HepG2 (cell line): ENCODE measurements around the gene ATP13A3. TPM values are rescaled to one million over a fixed set of nuclear protein-coding genes. Genes with fewer than 3 reads are reported as not detected.

Source experiments
- CHCHD3 ChIP-seq: sonication (generic); formaldehyde crosslinking; IDR thresholded peaks from 2 replicates; pipeline ENCODE4 v1.8.0; 2022; ENCODE audit warnings: mild to moderate bottlenecking, missing genetic modification reagents, moderate library complexity
- FLYWCH1 ChIP-seq: sonication (generic); formaldehyde crosslinking; IDR thresholded peaks from 2 replicates; pipeline ENCODE4 v1.8.1; 2023; ENCODE audit warnings: mild to moderate bottlenecking, missing genetic modification reagents
- GABPB1 ChIP-seq: IDR thresholded peaks from 2 replicates; pipeline ENCODE4 v1.6.1; 2016; ENCODE audit warnings: mild to moderate bottlenecking, missing genetic modification reagents, moderate library complexity, missing compliant biosample characterization
- NCOR1 ChIP-seq: fragments of 200-600 bp; sonication (generic); IDR thresholded peaks from 2 replicates; pipeline ENCODE4 v1.7.0; 2017; ENCODE audit warnings: antibody characterized with exemption, low read length, borderline replicate concordance
- NFIB ChIP-seq: sonication (generic); formaldehyde crosslinking; IDR thresholded peaks from 2 replicates; pipeline ENCODE4 v1.9.0; 2021; ENCODE audit warnings: missing genetic modification reagents, mild to moderate bottlenecking, borderline replicate concordance
- NKX3-1 ChIP-seq: sonication (generic); formaldehyde crosslinking; IDR thresholded peaks from 2 replicates; pipeline ENCODE4 v1.5.0; 2020; ENCODE audit warnings: missing genetic modification reagents
- SOX6 ChIP-seq, 2 experiments: fragments of 450-650 bp in 1 of 2; sonication (generic) in 1 of 2; formaldehyde crosslinking in 1 of 2; IDR thresholded peaks; 2 replicates each; pipeline versions ENCODE4 v1.4.0 to v1.6.1; 2017 to 2020; ENCODE audit warnings: antibody characterized with exemption in 1 of 2, mild to moderate bottlenecking in 1 of 2, missing genetic modification reagents in 1 of 2
- ZFP62 ChIP-seq: sonication (generic); formaldehyde crosslinking; IDR thresholded peaks from 2 replicates; pipeline ENCODE4 v1.4.0; 2020; ENCODE audit warnings: missing genetic modification reagents
- ZKSCAN1 ChIP-seq: fragments of 150-350 bp; IDR thresholded peaks from 2 replicates; pipeline ENCODE4 v1.6.1; 2014; ENCODE audit warnings: low read length
- ZNF124 ChIP-seq: sonication (generic); formaldehyde crosslinking; IDR thresholded peaks from 2 replicates; pipeline ENCODE4 v1.4.0; 2020; ENCODE audit warnings: missing genetic modification reagents
- ZNF530 ChIP-seq: sonication (generic); formaldehyde crosslinking; IDR thresholded peaks from 2 replicates; pipeline ENCODE4 v1.5.0; 2020; ENCODE audit warnings: low read depth, mild to moderate bottlenecking, missing genetic modification reagents
- ZNF549 ChIP-seq: sonication (generic); formaldehyde crosslinking; IDR thresholded peaks from 2 replicates; pipeline ENCODE4 v1.5.0; 2020; ENCODE audit warnings: missing genetic modification reagents
- ZNF550 ChIP-seq: sonication (generic); formaldehyde crosslinking; IDR thresholded peaks from 2 replicates; pipeline ENCODE4 v1.4.0; 2020; ENCODE audit warnings: mild to moderate bottlenecking, missing genetic modification reagents, borderline replicate concordance
- ZNF589 ChIP-seq: sonication (generic); formaldehyde crosslinking; conservative IDR thresholded peaks from 2 replicates; pipeline ENCODE4 v1.8.0; 2022; ENCODE audit warnings: mild to moderate bottlenecking, moderate library complexity, missing genetic modification reagents
- ZNF816 ChIP-seq: sonication (generic); formaldehyde crosslinking; IDR thresholded peaks from 2 replicates; pipeline ENCODE4 v1.8.0; 2022; ENCODE audit warnings: missing genetic modification reagents, mild to moderate bottlenecking, borderline replicate concordance
- ZNF839 ChIP-seq: sonication (generic); formaldehyde crosslinking; IDR thresholded peaks from 2 replicates; pipeline ENCODE4 v1.4.0; 2020; ENCODE audit warnings: missing genetic modification reagents, mild to moderate bottlenecking, borderline replicate concordance
- polyA plus RNA-seq, 8 experiments: library from polyadenylated mRNA; depleted of rRNA in 3 of 8; stranded (reverse) in 7 of 8; unstranded in 1 of 8; fragments of >200 nt; fragmentation: Illumina TruSeq in 4 of 8; extraction: Trizol in 4 of 8; gene quantifications; 2 replicates each; pipeline versions ENCODE4 v1.2.1 to v1.2.3, GENCODE V29; 2011 to 2016; ENCODE audit warnings: low read depth in 4 of 8, missing spikeins in 1 of 8, mixed read lengths in 1 of 8; ENCODE audit not compliant: insufficient read depth in 1 of 8
- total RNA-seq, 5 experiments: library from RNA; depleted of rRNA; stranded (reverse); fragments of >200 nt; fragmentation: Illumina TruSeq; extraction: Trizol; gene quantifications; 2 replicates each; pipeline ENCODE4 v1.2.3, GENCODE V29; 2016; ENCODE audit warnings: low read depth in 1 of 5
- TF ChIP-seq, protein P1 (sequence below): sonication (generic); formaldehyde crosslinking; IDR thresholded peaks from 2 replicates; pipeline ENCODE4 v1.4.0; 2020; ENCODE audit warnings: mild to moderate bottlenecking, missing genetic modification reagents
- TF ChIP-seq, protein P2 (sequence below): sonication (generic); formaldehyde crosslinking; IDR thresholded peaks from 2 replicates; pipeline ENCODE4 v1.4.0; 2020; ENCODE audit warnings: mild to moderate bottlenecking, missing genetic modification reagents
- TF ChIP-seq, protein P3 (sequence below): sonication (generic); formaldehyde crosslinking; IDR thresholded peaks from 2 replicates; pipeline ENCODE4 v1.4.0; 2020; ENCODE audit warnings: mild to moderate bottlenecking, missing genetic modification reagents, borderline replicate concordance
- TF ChIP-seq, protein P4 (sequence below): sonication (generic); formaldehyde crosslinking; IDR thresholded peaks from 2 replicates; pipeline ENCODE4 v1.9.0; 2021; ENCODE audit warnings: missing genetic modification reagents, mild to moderate bottlenecking, borderline replicate concordance
- TF ChIP-seq, protein P5 (sequence below): sonication (generic); formaldehyde crosslinking; IDR thresholded peaks from 2 replicates; pipeline ENCODE4 v1.9.0; 2021; ENCODE audit warnings: missing genetic modification reagents, borderline replicate concordance

ATP13A3 gene
- total and polyA plus RNA-seq, 2 of the 13 experiments (the other 11 are each of a cell fraction or from before 2014, with no cell fraction given): 44.9 to 80.8 TPM

DNA sequence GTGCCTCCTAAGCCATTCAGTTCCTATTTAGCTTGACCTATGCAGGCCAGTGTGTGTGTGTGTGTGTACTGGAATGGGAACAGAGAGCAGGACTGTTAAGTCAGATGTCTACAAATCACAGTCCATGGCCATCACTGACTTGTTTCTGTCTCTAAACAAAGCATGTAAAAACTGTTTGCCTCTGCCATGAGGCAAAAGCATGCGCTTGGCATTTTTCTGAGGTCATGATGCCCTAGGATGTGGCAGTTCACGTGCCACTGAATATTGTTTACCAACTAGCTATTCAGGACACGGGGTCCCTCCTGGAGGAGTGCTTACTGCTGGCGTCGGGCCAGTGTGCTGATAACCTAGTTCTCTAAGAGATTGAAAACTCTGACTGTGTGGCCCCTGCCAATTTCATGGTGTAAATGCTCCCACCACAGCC is 8.2 kb upstream of the ATP13A3 start (continued):
- TF ChIP-seq, protein P1, sequence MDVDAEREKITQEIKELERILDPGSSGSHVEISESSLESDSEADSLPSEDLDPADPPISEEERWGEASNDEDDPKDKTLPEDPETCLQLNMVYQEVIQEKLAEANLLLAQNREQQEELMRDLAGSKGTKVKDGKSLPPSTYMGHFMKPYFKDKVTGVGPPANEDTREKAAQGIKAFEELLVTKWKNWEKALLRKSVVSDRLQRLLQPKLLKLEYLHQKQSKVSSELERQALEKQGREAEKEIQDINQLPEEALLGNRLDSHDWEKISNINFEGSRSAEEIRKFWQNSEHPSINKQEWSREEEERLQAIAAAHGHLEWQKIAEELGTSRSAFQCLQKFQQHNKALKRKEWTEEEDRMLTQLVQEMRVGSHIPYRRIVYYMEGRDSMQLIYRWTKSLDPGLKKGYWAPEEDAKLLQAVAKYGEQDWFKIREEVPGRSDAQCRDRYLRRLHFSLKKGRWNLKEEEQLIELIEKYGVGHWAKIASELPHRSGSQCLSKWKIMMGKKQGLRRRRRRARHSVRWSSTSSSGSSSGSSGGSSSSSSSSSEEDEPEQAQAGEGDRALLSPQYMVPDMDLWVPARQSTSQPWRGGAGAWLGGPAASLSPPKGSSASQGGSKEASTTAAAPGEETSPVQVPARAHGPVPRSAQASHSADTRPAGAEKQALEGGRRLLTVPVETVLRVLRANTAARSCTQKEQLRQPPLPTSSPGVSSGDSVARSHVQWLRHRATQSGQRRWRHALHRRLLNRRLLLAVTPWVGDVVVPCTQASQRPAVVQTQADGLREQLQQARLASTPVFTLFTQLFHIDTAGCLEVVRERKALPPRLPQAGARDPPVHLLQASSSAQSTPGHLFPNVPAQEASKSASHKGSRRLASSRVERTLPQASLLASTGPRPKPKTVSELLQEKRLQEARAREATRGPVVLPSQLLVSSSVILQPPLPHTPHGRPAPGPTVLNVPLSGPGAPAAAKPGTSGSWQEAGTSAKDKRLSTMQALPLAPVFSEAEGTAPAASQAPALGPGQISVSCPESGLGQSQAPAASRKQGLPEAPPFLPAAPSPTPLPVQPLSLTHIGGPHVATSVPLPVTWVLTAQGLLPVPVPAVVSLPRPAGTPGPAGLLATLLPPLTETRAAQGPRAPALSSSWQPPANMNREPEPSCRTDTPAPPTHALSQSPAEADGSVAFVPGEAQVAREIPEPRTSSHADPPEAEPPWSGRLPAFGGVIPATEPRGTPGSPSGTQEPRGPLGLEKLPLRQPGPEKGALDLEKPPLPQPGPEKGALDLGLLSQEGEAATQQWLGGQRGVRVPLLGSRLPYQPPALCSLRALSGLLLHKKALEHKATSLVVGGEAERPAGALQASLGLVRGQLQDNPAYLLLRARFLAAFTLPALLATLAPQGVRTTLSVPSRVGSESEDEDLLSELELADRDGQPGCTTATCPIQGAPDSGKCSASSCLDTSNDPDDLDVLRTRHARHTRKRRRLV (CRISPR knock-in tag): no peak
- TF ChIP-seq NCOR1: peak; percentile 38; the same call in 1 of the 2 replicates
- TF ChIP-seq GABPB1 (CRISPR knock-in tag): peak; percentile 36; the same call in 1 of the 2 replicates
- TF ChIP-seq ZNF816 (CRISPR knock-in tag): no peak
- TF ChIP-seq, protein P2, sequence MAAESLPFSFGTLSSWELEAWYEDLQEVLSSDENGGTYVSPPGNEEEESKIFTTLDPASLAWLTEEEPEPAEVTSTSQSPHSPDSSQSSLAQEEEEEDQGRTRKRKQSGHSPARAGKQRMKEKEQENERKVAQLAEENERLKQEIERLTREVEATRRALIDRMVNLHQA (CRISPR knock-in tag): no peak
- no peak for TF ChIP-seq CHCHD3 (CRISPR knock-in tag)
- TF ChIP-seq, protein P3, sequence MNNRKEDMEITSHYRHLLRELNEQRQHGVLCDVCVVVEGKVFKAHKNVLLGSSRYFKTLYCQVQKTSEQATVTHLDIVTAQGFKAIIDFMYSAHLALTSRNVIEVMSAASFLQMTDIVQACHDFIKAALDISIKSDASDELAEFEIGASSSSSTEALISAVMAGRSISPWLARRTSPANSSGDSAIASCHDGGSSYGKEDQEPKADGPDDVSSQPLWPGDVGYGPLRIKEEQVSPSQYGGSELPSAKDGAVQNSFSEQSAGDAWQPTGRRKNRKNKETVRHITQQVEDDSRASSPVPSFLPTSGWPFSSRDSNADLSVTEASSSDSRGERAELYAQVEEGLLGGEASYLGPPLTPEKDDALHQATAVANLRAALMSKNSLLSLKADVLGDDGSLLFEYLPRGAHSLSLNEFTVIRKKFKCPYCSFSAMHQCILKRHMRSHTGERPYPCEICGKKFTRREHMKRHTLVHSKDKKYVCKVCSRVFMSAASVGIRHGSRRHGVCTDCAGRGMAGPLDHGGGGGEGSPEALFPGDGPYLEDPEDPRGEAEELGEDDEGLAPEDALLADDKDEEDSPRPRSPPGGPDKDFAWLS (CRISPR knock-in tag): no peak
- no peak for TF ChIP-seq ZFP62
- TF ChIP-seq ZNF839: no peak
- no peak for TF ChIP-seq NKX3-1
- 0 out of 2 replicates have a peak, but pooled peaks have one; percentile 47 for TF ChIP-seq ZKSCAN1
- TF ChIP-seq, protein P4, sequence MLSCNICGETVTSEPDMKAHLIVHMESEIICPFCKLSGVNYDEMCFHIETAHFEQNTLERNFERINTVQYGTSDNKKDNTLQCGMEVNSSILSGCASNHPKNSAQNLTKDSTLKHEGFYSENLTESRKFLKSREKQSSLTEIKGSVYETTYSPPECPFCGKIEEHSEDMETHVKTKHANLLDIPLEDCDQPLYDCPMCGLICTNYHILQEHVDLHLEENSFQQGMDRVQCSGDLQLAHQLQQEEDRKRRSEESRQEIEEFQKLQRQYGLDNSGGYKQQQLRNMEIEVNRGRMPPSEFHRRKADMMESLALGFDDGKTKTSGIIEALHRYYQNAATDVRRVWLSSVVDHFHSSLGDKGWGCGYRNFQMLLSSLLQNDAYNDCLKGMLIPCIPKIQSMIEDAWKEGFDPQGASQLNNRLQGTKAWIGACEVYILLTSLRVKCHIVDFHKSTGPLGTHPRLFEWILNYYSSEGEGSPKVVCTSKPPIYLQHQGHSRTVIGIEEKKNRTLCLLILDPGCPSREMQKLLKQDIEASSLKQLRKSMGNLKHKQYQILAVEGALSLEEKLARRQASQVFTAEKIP (CRISPR knock-in tag): no peak
- no peak for TF ChIP-seq NFIB (CRISPR knock-in tag)
- TF ChIP-seq ZNF589 (CRISPR knock-in tag): no peak
- no peak for TF ChIP-seq ZNF549 (CRISPR knock-in tag)
- TF ChIP-seq, protein P5, sequence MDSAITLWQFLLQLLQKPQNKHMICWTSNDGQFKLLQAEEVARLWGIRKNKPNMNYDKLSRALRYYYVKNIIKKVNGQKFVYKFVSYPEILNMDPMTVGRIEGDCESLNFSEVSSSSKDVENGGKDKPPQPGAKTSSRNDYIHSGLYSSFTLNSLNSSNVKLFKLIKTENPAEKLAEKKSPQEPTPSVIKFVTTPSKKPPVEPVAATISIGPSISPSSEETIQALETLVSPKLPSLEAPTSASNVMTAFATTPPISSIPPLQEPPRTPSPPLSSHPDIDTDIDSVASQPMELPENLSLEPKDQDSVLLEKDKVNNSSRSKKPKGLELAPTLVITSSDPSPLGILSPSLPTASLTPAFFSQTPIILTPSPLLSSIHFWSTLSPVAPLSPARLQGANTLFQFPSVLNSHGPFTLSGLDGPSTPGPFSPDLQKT (CRISPR knock-in tag): no peak
- no peak for TF ChIP-seq ZNF550
- no peak for TF ChIP-seq SOX6 (IDR thresholded peaks at IDR 0.05)
- TF ChIP-seq SOX6 (CRISPR knock-in tag; IDR thresholded peaks at IDR 0.05): peak; percentile 98
- no peak for TF ChIP-seq ZNF530 (CRISPR knock-in tag)
- TF ChIP-seq FLYWCH1 (CRISPR knock-in tag): no peak
- TF ChIP-seq ZNF124: no peak
